GM18858 (cell line): ENCODE measurements around the gene CLEC2D.
A peak's percentile ranks its signal among the peaks of the same experiment; 100 is the strongest.
"Not testable (repeated sequence)": the region's sequence is repeated elsewhere in the genome, so short reads cannot be mapped to it uniquely, and the experiment has no call there.

Experiments
- ATAC-seq: cut with Tn5 transposase; IDR thresholded peaks from one replicate; pipeline ENCODE4 v1.9.1; 2021; ENCODE audit not compliant: unreplicated experiment

CLEC2D gene

DNA sequence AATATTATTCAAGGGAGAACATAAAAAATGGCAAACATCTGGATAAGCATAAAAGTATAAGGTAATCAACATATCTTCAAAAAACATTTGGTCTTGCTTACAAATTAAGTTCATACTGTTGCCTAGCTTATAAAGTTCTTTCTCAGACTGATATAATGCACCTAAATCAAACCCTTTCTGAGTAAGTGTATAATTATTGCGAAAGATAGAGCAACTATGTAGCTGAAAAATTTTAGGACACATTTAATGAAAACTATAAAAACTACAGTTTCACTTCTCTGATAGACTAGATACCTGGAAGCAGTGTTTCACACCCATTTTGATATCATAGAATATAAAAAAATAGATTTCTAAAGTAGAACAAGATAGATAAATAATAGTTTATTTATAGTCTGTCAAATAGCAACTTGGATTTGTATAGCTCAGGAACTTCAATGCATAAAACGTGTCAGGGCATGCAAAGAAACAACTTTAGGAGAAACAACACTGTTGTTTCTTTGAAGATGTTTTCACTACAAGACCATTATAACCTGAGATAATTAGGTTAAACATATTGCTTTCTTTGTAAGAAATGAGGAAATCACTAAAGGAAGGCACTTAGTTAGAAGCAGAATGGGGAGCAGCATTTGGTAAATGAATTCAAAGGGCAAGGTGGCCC is 55.8 kb downstream of the CLEC2D start:
- no peak for ATAC-seq

DNA sequence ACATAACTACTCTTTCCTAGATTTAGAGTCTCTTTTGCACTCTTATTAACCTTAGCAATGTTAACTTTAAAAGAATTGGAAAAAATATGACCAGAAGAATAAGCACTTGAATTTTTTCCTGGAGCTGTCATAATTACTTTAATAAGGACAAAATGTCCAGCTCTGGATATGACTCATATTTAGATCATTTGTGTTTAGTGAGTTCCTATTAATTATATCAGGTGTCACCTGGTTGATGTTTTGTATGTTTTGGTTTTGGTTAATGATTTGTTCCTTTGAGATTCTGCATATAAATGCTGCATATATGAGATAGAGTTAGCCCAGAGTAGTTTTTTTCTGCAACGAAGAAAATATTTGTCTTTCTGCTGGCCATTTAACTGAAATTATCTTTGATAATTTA is 58.3 kb downstream of the CLEC2D start:
- no peak for ATAC-seq

DNA sequence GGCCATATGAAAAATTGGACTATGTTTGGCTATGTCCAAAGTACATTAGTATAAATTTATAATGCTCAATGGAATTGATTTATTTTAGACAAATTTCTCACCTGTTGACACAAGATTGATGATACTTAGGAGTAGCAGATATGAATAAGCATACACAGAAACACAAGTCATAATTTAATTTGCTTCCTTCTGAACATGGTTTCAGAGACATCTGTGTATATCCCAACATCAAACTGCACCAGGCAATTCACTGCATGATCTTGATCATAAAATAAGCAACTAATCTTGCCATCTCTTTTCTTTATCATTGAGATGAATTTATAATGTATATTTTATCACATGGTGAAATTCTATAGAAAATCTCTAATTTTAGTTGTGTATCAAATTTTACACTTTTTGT is 59.6 kb downstream of the CLEC2D start:
- ATAC-seq: no peak

DNA sequence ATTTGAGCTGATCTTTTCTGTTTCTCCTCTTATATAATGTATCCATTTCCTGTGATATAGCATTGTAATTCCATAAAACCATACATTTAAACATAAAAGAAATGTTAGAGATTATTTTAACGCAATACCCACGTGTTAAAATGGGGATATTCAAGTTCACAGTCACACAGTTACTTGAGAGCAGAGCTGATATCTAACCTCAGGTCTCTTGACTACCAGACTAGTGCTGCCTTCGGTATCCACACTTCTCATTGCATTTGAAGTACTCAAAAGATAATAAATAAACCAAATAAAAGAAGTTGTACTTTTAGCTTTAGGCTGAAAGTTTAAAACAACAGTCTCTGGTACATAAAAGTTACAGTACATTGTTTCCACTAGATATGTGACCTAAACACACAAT is 60.5 kb downstream of the CLEC2D start:
- ATAC-seq: no peak

DNA sequence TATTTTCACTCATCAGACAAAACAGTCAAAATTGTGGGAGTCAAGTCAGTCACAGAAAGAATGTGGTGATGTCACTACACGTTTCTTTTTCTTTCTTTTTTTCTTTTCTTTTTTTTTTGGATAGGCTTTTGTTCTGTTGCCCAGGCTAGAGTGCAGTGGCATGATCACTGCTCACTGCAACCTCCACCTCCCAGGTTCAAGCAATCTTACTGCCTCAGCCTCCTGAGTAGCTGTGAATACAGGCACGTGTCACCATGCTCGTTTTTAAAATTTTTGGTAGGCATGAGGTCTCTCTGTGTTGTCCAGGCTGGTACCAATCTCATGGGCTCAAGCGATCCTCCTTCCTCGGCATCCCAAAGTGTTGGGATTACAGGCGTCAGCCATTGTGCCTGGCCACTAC is 61.1 kb downstream of the CLEC2D start:
- ATAC-seq: no peak

DNA sequence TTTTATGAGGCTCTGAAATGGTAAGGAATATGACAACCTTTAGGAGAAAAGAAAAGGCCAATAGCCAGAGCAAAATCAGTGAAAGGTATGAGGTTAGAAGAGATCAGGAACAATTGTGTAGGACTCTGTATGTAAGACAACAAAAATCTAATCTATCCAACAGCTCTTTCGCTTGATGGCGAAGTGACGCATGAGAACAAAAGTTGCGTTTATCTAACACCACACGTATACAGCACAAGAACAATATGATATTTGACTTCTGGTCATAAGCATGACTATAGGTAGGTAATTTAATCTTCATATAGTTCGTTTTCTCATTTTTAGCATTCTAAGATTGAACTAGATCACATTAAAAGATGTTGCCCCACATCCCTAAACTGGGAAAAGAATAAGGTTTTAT is 61.9 kb downstream of the CLEC2D start:
- no peak for ATAC-seq

DNA sequence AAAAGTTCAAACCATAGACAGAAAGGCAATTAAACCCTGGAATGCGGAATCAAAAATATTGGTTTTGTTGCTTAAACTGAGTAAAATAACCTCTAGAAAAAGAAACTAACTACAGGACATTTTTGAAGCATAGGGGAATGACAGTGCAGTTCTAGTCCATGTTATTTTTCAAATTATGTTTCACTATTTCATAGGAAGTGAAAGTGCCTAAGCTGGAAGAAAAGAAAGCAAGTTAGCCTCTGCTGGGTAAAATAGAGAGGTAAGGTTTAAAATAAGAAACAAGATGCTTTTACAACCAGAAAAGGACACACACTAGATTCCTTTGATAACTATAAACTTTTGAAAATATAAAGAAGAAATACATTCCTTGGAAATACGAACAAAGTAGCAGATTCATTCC is 62.3 kb downstream of the CLEC2D start:
- peak; percentile 32 for ATAC-seq

DNA sequence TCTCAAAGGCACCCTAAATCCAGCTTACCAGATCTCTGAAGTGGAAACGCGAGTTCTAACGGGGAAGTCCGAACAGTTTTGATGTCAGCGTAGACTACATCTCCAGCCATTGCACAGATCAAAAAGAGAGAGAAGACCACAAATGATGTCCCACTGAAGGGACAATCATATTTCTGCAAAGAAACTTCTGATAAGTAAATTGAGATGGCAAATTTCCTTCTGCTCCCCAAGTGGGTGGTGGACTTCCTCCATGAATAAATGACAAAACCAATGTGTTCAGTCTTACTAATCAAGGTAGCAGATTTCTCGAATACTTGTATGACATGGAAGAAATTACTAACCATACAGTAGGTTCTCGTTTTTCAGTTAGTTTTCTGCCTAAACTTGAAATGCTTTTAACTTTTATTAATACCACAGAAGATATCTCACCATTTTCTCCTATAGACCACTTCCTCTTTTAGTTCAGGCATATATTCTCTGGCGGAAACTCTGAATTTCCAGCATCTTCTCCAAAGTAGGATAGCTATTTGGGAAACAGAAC is 63.5 kb downstream of the CLEC2D start, which contains the start of gene CLECL1:
Gene CLECL1, minus strand, starts transcription at position 177 of the 541 bp plus-strand sequence.
- no peak for ATAC-seq

DNA sequence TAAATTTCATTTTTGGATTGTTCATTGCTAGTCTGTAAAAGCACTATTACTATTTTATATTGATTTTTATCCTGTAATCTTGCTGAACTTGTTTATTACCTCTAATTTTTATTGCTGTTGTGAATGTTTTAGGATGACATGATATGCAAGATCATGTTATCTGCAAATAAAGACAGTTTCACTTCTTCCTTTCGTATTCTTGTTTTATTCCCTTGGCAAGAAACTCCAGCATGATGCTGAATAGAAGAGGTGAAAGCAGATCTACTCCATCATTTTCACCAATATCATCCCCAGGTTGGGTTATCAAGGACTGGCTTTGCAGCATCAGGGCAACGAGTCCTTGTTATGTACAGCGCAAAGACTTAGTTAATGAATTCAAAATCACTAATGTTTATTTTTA is 66.1 kb downstream of the CLEC2D start:
- ATAC-seq: no peak

DNA sequence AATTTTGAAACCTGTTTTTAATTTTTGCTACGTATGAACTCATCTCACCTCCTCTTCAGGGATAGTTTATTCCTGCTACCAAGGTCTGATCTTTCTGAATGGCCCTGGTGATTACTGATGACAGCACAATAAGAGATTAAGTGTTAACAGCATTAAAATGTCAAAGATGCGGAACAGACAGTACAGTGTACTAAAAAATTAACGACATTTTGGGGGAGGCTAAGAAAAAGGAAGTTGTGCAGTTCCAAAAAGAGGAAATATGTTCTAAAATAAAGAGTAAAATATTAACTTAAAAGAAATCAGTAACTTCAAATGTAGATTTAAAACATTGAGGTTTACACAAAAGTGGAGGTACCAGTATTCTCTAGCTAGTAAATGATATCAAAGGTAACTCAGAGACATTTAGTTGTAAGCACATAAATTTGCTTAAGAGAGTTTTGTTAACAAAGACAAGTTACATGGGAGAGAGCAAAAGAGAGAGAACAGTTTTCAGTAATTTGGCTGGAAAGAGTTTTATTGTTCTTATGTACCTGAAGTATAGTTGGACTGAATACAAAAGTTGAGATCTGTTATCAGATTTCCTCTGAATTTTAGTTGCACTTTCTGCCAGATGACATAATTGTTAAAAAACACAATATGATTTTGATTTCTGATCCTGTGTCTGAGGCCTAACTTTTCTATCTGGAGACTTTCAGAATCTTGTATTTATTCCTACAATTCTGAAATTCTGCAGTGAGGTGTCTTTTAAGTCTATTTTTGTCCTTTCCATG is 67.6 kb downstream of the CLEC2D start:
- no peak for ATAC-seq

DNA sequence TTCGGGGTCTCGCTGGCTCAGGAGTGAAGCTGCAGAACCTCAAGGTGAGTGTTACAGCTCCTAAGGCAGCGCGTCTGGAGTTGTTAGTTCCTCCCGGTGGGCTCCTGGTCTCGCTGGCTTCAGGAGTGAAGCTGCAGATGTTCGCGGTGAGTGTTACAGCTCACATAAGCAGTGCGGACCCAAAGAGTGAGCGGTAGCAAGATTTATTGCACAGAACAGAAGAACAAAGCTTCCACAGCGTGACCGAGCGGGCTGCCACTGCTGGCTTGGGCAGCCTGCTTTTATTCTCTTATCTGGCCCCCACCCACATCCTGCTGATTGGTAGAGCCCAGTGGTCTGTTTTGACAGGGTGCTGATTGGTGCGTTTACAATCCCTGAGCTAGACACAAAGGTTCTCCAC is 69.4 kb downstream of the CLEC2D start:
- not testable (repeated sequence) for ATAC-seq

DNA sequence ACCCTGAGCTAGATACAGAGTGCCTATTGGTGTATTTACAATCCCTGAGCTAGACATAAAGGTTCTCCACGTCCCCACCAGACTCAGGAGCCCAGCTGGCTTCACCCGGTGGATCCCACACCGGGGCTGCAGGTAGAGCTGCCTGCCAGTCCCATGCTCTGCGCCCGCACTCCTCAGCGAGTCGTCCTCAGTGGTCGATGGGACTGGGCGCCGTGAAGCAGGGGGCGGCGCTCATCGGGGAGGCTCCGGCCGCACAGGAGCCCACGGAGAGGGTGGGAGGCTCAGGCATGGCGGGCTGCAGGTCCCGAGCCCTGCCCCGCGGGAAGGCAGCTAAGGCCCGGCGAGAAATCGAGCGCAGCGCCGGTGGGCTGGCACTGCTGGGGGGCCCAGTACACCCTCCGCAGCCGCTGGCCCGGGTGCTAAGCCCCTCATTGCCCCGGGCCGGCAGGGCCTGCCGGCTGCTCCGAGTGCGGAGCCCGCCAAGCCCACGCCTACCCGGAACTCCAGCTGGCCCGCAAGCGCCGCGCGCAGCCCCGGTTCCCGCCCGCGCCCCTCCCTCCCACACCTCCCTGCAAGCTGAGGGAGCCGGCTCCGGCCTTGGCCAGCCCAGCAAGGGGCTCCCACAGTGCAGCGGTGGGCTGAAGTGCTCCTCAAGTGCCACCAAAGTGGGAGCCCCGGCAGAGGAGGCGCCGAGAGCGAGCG is 70.0 kb downstream of the CLEC2D start:
- not testable (repeated sequence) for ATAC-seq

DNA sequence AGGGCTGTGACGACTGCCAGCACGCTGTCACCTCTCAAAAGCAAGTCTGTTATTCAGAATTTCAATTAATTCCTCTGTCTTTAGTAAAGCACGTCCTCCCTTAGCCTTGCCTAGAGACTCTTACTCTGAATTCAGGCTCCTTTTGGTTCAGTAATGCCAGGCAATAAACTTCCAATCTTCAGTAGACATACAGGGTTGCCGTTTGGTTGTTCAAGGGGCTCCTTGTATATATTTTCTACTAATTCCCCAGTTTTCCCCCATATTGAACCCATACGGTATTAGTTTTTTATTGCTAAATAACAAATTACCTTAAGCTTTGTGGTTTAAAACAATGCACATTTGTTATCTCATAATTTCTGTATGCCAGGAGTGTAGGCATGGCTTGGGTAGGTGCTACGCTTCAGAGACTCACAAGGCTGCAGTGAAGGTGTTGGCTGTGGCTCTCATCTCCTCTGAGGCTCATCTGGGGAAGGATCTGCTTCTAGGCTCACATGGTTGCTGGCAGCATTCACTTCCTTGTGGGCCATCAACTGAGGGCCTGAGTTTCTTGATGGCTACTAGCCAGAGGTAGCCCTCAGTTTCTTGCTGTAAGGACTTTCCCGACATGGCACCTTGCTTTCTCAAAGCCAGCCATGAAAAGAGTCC is 70.7 kb downstream of the CLEC2D start:
- no peak for ATAC-seq

DNA sequence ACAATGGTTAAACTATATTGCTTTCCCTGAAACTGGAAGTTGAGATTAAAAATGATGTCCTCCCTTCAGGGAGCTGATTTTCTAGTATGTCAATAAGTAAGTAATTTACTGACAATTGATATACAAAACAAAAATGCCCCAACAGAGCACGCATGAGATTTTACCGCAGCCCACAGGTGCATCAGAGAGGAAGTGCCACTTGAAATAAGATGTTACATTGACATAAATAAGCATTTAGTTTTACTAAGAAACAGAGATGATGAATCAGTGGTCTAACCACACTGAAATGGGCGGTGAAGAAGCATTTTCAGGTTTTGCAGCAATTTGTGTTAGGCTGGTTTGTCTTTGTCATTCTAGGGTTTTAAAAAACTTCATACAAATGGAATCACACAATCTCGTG is 72.2 kb downstream of the CLEC2D start:
- ATAC-seq: peak; percentile 75

DNA sequence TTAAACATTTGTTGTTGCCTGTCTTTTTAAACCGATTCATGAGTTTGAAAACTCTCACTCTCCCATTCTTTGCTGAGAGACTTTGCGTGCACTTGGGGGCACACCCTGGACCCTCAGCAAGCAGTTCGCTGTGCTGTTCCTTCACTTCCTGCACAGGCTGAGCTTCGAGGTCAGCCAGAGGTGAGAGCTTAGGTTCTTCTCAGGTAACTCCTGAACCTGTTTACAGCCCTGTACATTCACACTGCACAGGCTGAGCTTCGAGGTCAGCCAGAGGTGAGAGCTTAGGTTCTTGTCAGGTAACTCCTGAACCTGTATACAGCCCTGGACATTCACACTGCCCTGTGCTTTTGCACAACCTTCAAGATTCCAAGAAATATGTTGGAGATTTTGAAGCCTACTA is 73.1 kb downstream of the CLEC2D start:
- ATAC-seq: no peak

DNA sequence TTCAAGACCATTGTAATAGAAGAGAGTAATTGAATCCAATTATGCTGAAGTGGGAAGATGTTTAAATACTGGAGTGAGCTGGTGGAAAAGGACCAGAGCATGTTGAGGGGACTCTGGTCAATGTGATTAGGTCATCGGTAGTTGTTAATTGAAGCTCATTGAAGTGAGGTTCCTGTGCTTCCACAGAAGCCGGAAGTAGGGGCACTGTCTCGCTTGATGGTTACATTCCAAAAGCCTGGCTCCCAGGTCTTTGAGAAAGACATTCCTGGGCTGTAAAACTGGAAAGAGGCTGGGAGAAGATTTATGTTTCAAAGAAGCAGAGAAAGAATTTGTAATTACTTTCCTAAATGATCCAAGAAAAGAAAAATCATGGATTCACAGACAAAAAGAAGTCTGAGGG is 75.7 kb downstream of the CLEC2D start:
- ATAC-seq: no peak
